Measurements from ENCODE around the gene AKAIN1.

Gene AKAIN1

DNA sequence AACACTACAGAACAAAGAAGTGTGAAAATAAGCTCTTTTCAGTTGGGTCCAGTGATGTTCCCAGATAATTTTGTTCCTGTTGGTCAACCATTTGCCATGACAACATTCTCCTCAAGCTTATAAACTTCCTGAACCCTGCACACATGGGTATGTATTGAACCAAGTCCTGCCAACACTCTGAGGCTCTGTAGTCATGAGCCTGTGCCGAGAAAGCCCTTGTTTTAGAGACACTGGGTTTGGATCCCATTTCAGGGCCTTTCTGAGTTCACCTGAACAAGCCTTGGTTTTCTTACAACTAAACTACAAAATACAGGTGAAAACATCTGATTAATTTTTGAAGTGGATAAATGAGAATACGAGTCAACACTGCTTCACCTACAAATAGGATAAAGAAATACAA is 38.5 kb downstream of the AKAIN1 start:
- DNase-seq, result no peak

GRCh38 chr18:5158172-5158571 is 38.9 kb downstream of the AKAIN1 start:
- DNase-seq, result no peak

DNA sequence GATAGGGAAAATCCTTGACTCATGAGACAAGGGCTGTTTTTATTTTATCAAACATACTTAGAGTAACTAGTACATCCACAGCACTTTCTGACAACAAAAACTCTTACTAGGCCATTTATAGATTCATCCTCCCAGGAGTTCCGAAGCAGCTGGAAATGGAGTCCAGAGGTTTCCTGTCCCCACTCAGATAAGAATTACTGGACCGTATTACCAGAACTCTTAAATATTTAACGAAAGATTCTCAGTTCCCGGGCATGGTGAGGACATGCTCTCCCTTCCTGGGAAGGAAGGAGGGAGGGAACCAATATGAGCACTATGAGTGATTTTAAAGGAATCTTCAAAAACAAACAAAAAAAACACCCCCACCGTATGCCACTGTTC is 41.2 kb downstream of the AKAIN1 start:
- DNase-seq, result no peak

DNA sequence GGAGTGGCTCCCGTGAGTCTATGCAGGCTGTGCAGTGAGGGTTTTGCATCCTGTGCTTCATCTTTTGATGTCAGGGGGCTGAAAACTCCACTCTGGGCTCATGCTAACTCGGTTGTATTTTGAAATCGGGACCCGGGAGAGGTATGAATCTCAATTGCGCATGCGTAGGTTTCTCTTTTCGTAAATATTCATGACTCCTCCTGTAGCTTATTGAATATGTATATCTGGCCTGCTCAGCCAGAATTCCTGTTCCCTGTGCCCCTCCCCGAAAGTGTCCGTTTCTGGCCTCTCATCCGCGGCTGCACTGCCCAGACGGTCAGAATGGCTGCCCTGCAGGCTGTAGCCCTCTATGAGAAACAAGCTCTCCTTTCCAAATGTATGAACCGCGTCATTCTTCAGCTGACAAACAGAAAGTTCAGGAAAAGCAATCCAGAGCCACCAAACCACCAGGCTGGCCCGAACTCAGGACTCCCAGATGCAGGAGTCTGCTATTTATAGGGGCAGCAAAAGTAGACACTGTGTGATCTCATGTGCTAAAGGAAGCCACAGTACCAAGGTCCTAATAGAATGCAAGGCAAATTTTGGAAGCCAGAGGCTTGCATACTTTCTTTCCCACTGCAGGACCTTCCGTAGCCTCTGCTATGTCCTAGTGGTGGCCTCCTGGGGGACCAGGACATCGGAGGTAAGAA is 41.7 kb downstream of the AKAIN1 start:
- DNase-seq, result no peak

GRCh38 chr18:5152343-5153020 is 44.6 kb downstream of the AKAIN1 start:
- no peak for DNase-seq

DNA sequence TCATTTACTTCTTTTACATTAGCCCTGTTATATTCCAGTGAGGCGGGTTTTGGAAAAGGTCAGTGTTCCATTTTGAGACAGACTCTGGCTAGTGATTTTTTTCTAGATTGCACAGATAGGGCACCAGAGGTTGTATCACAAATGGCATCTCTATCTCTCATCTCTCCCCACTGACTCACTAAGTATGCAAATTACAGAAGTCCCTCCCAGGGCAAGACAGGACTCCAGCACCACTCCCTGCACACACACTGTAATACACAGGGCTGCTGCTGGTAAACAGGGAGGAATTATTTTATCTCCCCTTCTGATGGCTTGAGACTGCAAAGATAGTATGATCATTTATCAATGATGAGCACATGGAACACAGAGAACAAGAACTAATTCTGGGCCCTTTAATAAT is 46.2 kb downstream of the AKAIN1 start:
- no peak for DNase-seq

DNA sequence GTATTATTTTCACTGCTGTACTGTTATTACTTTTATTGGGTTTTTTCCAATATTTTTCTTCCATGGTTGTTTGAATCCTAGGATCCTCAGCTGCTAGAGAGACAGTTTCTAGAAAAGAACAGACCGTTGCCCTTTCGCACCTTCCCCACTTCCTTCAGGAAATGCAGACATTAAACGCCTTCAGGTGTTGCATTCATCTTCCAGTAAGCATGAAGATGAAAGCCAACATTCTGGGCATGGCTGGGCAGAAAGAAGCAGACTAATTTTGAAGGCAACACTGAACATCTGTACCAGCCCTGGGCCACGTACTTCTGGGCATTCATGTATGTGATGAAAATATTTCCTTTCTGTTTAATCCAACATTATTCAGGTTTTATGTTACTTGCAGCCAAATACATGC is 51.0 kb downstream of the AKAIN1 start:
- DNase-seq, result no peak

DNA sequence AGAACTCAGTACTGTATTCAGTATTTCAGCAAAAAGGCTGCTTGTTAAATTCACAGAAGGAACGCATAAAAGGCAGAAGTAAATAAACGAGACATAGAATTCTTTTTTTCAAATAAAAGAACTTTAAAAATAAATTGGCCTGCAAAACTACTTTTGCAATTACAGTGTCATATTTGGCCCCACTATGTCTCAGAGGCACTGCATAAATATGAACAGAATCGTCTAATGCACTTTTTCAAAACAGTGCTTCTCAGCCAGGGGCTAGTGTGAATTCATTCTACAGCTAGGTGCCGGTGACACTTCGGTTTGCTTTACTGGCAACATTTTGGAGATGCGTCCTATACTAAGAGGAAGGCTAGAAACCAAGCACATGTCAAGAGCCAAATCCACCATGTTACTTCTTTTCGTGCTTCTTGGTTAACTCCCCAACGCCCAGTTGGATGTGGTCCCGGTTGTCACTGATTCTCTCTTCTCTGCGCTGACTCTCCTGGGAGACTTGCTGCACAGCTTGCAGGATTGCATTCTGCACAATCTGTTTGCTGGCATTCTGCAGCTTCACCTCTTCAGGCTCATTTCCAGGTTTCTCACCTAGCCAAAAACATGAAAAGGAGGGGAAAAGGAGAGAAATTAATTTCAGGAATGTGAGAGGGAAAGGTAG is 51.8 kb downstream of the AKAIN1 start:
- no peak for DNase-seq

- DNase-seq, result no peak
Observed at GRCh38 chr18:5144629-5145028, 52.4 kb downstream of the AKAIN1 start.

DNA sequence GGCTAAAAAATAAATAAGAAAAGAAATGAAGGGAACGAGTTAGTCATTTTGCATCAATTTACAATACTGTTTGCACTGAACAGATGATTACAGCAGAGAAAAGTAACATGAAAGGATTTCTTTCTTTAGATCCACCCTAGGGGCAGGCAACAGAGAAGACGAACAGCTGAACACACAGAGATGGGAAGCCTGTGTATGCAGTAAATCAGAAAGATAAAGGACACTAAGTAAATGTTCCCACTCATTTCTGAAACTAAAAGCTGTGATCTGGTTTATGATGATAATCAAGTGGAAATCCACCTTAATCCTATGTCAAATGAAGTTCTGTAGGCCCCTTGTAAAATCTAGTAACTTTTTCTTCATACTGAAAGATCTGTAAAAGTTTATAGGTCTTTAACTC is 54.2 kb downstream of the AKAIN1 start:
- DNase-seq, result no peak

GRCh38 chr18:5142131-5142530 is 54.9 kb downstream of the AKAIN1 start:
- no peak for DNase-seq

DNA sequence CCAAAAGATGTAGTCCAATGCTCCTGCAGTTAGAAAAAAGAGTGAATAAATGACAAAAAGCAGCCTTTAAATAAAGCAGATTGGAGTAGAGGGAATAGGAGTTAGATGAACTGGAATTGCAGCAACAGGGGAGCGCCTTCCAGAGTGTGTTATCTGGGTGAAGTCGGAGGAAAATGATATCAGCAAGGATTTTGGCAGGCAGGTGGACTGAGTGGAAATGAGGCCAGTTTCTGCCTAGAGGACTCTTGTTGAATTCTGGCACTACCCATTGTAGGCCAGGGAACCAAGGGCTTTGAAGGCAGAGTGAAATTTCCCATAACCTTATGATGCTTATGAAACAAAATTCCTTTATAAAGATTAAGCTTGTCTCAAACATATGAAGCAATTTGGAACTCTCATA is 59.8 kb downstream of the AKAIN1 start:
- DNase-seq, result no peak

DNA sequence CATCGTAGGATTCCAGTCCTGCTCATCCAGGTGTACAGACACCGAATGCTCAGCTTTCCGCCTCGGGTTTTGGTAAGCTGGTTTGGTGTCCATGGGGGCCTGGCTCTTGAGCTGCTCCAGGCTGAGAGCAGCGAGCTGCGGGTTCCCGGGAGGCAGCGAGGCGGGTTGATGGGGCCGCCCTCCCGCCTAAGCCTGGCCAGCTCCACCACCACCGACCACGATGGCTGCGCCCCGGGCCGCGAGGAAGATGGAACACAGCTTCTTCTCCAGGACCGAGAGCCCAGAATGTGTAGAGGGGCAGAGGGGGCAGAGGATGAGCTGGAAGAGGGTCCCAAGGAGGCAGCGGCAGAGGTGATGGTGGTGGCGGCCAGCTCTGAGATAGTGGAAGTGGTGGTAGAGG is 64.1 kb downstream of the AKAIN1 start:
- DNase-seq, result no peak

DNA sequence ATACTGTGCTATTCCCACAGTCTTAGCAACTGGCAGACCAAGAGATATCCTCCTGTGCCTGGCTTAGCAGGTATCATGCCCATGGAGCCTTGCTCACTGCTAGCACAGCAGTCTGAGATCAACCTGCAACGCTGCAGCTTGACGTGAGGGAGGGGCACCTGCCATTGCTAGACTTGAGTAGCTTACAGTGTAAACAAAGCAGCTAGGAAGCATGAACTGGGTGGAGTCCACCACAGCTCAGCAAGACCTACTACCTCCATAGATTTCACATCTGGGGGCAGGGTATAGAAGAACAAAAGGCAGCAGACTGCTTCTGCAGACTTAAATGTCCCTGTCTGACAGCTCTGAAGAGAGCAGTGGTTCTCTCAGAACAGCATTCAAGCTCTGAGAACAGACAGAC is 74.8 kb downstream of the AKAIN1 start:
- DNase-seq, result no peak

GRCh38 chr18:5110266-5110665 is 86.8 kb downstream of the AKAIN1 start:
- no peak for DNase-seq

- DNase-seq, result no peak
Observed at GRCh38 chr18:5107988-5108387, 89.1 kb downstream of the AKAIN1 start.

- no peak for DNase-seq
Observed at GRCh38 chr18:5106730-5107129, 90.3 kb downstream of the AKAIN1 start.

GRCh38 chr18:5104246-5104645 is 92.8 kb downstream of the AKAIN1 start:
- DNase-seq, result no peak

DNA sequence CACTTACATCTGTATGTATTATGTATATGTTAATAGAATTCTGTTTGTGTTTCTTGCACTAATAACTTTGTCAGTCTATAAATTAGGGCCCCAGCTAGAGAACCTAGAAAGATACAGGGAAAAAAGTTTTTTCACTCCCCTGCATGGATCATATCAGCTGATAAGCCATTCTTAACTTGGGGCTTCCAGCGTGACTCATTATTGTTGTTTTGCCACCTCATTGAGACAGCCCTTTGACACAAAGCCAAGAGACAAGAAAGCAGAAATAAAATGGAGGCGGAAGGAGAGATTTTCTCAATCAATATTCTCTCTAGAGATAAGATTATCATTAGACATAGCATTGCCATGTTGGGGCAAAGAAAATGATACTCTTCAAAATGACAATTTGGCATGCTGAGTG is 93.4 kb downstream of the AKAIN1 start:
- no peak for DNase-seq

DNA sequence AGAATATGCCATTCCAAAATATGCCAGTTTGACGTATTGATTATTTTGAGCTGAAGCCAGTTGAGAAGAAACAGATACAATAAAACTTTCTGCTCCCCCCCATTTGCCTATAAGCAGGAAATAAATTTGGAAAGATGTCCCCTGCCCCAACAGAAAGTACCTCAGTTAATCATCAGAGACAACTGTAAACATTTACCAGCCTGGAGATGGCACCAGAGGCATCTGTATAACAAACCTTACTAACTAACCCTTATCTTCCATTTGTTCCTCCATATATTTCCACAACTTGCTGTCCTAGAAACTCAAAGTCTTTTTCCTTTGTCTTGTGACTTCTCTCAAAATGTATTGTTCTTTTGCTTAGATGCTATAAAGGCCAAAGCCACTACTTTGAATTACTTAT is 93.8 kb downstream of the AKAIN1 start:
- DNase-seq, result no peak

DNA sequence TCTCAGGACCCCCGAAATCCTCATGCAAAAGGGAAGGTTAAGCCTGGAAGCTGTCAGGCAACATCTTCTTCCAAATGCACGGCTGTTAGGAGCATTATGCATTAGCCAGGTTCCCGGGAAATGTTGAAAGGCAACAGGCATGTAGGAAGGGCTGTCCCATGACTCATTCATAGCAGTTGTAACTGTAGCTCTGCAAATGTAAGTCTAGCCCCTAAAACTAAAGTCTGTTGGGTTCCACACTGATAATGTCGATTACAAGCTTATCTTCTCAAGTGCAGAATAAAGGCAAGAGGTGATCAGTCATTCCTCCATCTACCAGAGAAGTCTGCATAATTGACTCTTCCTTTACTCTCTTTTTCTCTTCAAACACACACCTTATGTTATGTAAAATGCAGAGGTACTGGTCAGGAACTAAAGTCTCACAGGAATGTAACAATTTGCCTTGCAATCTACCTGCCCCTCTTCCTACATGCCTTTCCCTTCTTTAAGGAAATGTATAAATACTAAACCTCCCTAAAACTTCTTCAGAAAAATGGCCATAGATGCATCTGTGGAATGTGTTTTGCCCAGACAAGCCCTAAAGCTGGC is 99.8 kb downstream of the AKAIN1 start:
- DNase-seq, result no peak

GRCh38 chr18:5095239-5095638 is 101.8 kb downstream of the AKAIN1 start:
- DNase-seq, result no peak

GRCh38 chr18:5093902-5094301 is 103.2 kb downstream of the AKAIN1 start:
- no peak for DNase-seq

All from stimulated activated CD4-positive, alpha-beta T cell treated with anti-CD3 and anti-CD28 coated beads, Interleukin-2, amount 100 ng/mL, for 24 hours (primary cell).